ENCODE data around the gene P3H1. TPM values are rescaled to one million over a fixed set of nuclear protein-coding genes. Genes with fewer than 3 reads are reported as not detected.
"Not testable (repeated sequence)": the region's sequence is repeated elsewhere in the genome, so short reads cannot be mapped to it uniquely, and the experiment has no call there.

The P3H1 gene
- polyA plus RNA-seq (ENCODE audit: insufficient read length in 3 of 3) = 10 to 100 TPM; 67.2 to 78.4 (median 68.1) TPM
- long read RNA-seq, donor 1, transcript P3H1-202 (15 exons, 2,585 nt) = major isoform, 6 of 41 reads
- long read RNA-seq, donor 1, partial matches to known transcripts = 29 of 41 reads
- long read RNA-seq, donor 1, other reads (novel, unspliced or antisense) = 0 of 41 reads
- long read RNA-seq, donor 2, transcript P3H1-202 (15 exons, 2,585 nt) = major isoform, 10 of 12 reads
- long read RNA-seq, donor 2, partial matches to known transcripts = 0 of 12 reads
- long read RNA-seq, donor 2, other reads (novel, unspliced or antisense) = 0 of 12 reads
- long read RNA-seq, donor 3, transcript P3H1-202 (15 exons, 2,585 nt) = major isoform, 16 of 25 reads
- long read RNA-seq, donor 3, transcript P3H1-204 (15 exons, 2,705 nt) = minor isoform, 8 of 25 reads
- long read RNA-seq, donor 3, partial matches to known transcripts = 0 of 25 reads
- long read RNA-seq, donor 3, other reads (novel, unspliced or antisense) = 0 of 25 reads
- long read RNA-seq, donor 4, transcript P3H1-202 (15 exons, 2,585 nt) = major isoform, 10 of 51 reads
- long read RNA-seq, donor 4, partial matches to known transcripts = 39 of 51 reads
- long read RNA-seq, donor 4, other reads (novel, unspliced or antisense) = 0 of 51 reads
- long read RNA-seq, donor 5 = 0 reads
- long read RNA-seq, donor 6, transcript P3H1-202 (15 exons, 2,585 nt) = major isoform, 10 of 17 reads
- long read RNA-seq, donor 6, partial matches to known transcripts = 0 of 17 reads
- long read RNA-seq, donor 6, other reads (novel, unspliced or antisense) = 0 of 17 reads
- long read RNA-seq, donor 7, transcript P3H1-202 (15 exons, 2,585 nt) = major isoform, 8 of 16 reads
- long read RNA-seq, donor 7, partial matches to known transcripts = 5 of 16 reads
- long read RNA-seq, donor 7, other reads (novel, unspliced or antisense) = 0 of 16 reads
- long read RNA-seq, donor 8, transcript P3H1-202 (15 exons, 2,585 nt) = major isoform, 10 of 16 reads
- long read RNA-seq, donor 8, partial matches to known transcripts = 0 of 16 reads
- long read RNA-seq, donor 8, other reads (novel, unspliced or antisense) = 0 of 16 reads
- long read RNA-seq, donor 9, transcript P3H1-202 (15 exons, 2,585 nt) = major isoform, 14 of 18 reads
- long read RNA-seq, donor 9, partial matches to known transcripts = 0 of 18 reads
- long read RNA-seq, donor 9, other reads (novel, unspliced or antisense) = 0 of 18 reads
- long read RNA-seq, donor 10, transcript P3H1-202 (15 exons, 2,585 nt) = major isoform, 9 of 16 reads
- long read RNA-seq, donor 10, partial matches to known transcripts = 0 of 16 reads
- long read RNA-seq, donor 10, other reads (novel, unspliced or antisense) = 0 of 16 reads
- long read RNA-seq, donor 11, transcript P3H1-202 (15 exons, 2,585 nt) = major isoform, 9 of 11 reads
- long read RNA-seq, donor 11, partial matches to known transcripts = 0 of 11 reads
- long read RNA-seq, donor 11, other reads (novel, unspliced or antisense) = 0 of 11 reads
- long read RNA-seq, donor 12, partial matches to known transcripts = 0 of 3 reads
- long read RNA-seq, donor 12, other reads (novel, unspliced or antisense) = 0 of 3 reads
- long read RNA-seq, donor 13, transcript P3H1-202 (15 exons, 2,585 nt) = major isoform, 14 of 24 reads
- long read RNA-seq, donor 13, transcript P3H1-213 (2 exons, 3,001 nt) = minor isoform, 5 of 24 reads
- long read RNA-seq, donor 13, partial matches to known transcripts = 0 of 24 reads
- long read RNA-seq, donor 13, other reads (novel, unspliced or antisense) = 0 of 24 reads
- long read RNA-seq, donor 14, transcript P3H1-202 (15 exons, 2,585 nt) = major isoform, 9 of 11 reads
- long read RNA-seq, donor 14, partial matches to known transcripts = 0 of 11 reads
- long read RNA-seq, donor 14, other reads (novel, unspliced or antisense) = 0 of 11 reads
- long read RNA-seq, donor 15, transcript P3H1-202 (15 exons, 2,585 nt) = major isoform, 8 of 8 reads
- long read RNA-seq, donor 15, partial matches to known transcripts = 0 of 8 reads
- long read RNA-seq, donor 15, other reads (novel, unspliced or antisense) = 0 of 8 reads
- long read RNA-seq, donor 16, transcript P3H1-207 (14 exons, 2,726 nt) = minor isoform, 7 of 52 reads
- long read RNA-seq, donor 16, transcript P3H1-202 (15 exons, 2,585 nt) = major isoform, 34 of 52 reads
- long read RNA-seq, donor 16, partial matches to known transcripts = 8 of 52 reads
- long read RNA-seq, donor 16, other reads (novel, unspliced or antisense) = 0 of 52 reads

GRCh38 chr1:42766741-42767509 is at the start of gene P3H1, which contains the start of gene C1orf50:
Gene P3H1 (minus strand): TSS chr1:42767028. CDS start chr1:42766971, 57 bp downstream.
Gene C1orf50 (plus strand): TSS chr1:42767249. CDS start chr1:42767312, 63 bp downstream.
- peak; percentile 98 to 100 (median 99) for DNase-seq (ENCODE audit: extremely low read depth in 1 of 11, low read depth in 9 of 11, low spot score in 4 of 11)

- peak in 3 of 11 donors; percentile 7 to 12 (median 7) for DNase-seq (ENCODE audit: extremely low read depth in 1 of 11, low read depth in 9 of 11, low spot score in 4 of 11)
Observed at GRCh38 chr1:42815941-42816584, 49.2 kb upstream of the P3H1 start.

GRCh38 chr1:42814815-42815214 is 48.0 kb upstream of the P3H1 start:
- not testable (repeated sequence) for DNase-seq (ENCODE audit: extremely low read depth in 1 of 11, low read depth in 9 of 11, low spot score in 4 of 11)

GRCh38 chr1:42807056-42807668 is 40.3 kb upstream of the P3H1 start:
- DNase-seq (ENCODE audit: extremely low read depth in 1 of 11, low read depth in 9 of 11, low spot score in 4 of 11) = no peak

GRCh38 chr1:42806593-42806992 is 39.8 kb upstream of the P3H1 start:
- no peak for DNase-seq (ENCODE audit: extremely low read depth in 1 of 11, low read depth in 9 of 11, low spot score in 4 of 11)

- no peak for DNase-seq (ENCODE audit: extremely low read depth in 1 of 11, low read depth in 9 of 11, low spot score in 4 of 11)
Observed at GRCh38 chr1:42806171-42806570, 39.3 kb upstream of the P3H1 start.

GRCh38 chr1:42801832-42802473 is 35.1 kb upstream of the P3H1 start:
- DNase-seq (ENCODE audit: extremely low read depth in 1 of 11, low read depth in 9 of 11, low spot score in 4 of 11) = no peak

GRCh38 chr1:42797979-42798378 is 31.2 kb upstream of the P3H1 start:
- no peak for DNase-seq (ENCODE audit: extremely low read depth in 1 of 11, low read depth in 9 of 11, low spot score in 4 of 11)

GRCh38 chr1:42797414-42797813 is 30.6 kb upstream of the P3H1 start:
- DNase-seq (ENCODE audit: extremely low read depth in 1 of 11, low read depth in 9 of 11, low spot score in 4 of 11) = no peak

GRCh38 chr1:42793824-42794223 is 27.0 kb upstream of the P3H1 start:
- no peak for DNase-seq (ENCODE audit: extremely low read depth in 1 of 11, low read depth in 9 of 11, low spot score in 4 of 11)

GRCh38 chr1:42788021-42788420 is 21.2 kb upstream of the P3H1 start:
- DNase-seq (ENCODE audit: extremely low read depth in 1 of 11, low read depth in 9 of 11, low spot score in 4 of 11) = no peak

- DNase-seq (ENCODE audit: extremely low read depth in 1 of 11, low read depth in 9 of 11, low spot score in 4 of 11) = no peak
Observed at GRCh38 chr1:42786097-42786496, 19.3 kb upstream of the P3H1 start.

- DNase-seq (ENCODE audit: extremely low read depth in 1 of 11, low read depth in 9 of 11, low spot score in 4 of 11) = no peak
Observed at GRCh38 chr1:42784946-42785693, 18.3 kb upstream of the P3H1 start, which contains the start of gene TMEM269. Gene TMEM269 (plus strand): TSS chr1:42784991. CDS start chr1:42789894, 4,903 bp downstream.

GRCh38 chr1:42784547-42784945 is 17.7 kb upstream of the P3H1 start:
- no peak for DNase-seq (ENCODE audit: extremely low read depth in 1 of 11, low read depth in 9 of 11, low spot score in 4 of 11)
